CD8-positive, alpha-beta memory T cell (primary cell): ENCODE measurements around the gene HSPB8. TPM values are rescaled to one million over a fixed set of nuclear protein-coding genes. Genes with fewer than 3 reads are reported as not detected.

Experiments used
- CTCF ChIA-PET: fragments of 350-600 bp; sonication (Branson Sonifier 250); formaldehyde crosslinking; loops from one replicate; lab custom pipeline; 2021; ENCODE audit warnings: antibody characterized with exemption; lab: Charles Lee
- POLR2A ChIA-PET: fragments of 350-600 bp; sonication (Branson Sonifier 250); formaldehyde crosslinking; loops from one replicate; lab custom pipeline; 2021; ENCODE audit warnings: antibody characterized with exemption; lab: Charles Lee
- DNase-seq, 5 donors: peaks; one replicate each; pipeline versions ENCODE4 v3.0.0 to v3.0.0-alpha.2; 2020 to 2022; ENCODE audit warnings: mixed read lengths in 1 of 5
- H3K27ac ChIP-seq: one replicate; pipeline ENCODE4 v1.7.0; 2013; ENCODE audit warnings: low read depth, mild to moderate bottlenecking, low read length, moderate library complexity
- H3K27me3 ChIP-seq: 2 replicates; pipeline ENCODE4 v1.7.0; 2013; ENCODE audit warnings: low read length, mild to moderate bottlenecking; ENCODE audit not compliant: insufficient read depth, poor library complexity, severe bottlenecking
- H3K36me3 ChIP-seq: 2 replicates; pipeline ENCODE4 v1.7.0; 2013; ENCODE audit warnings: mild to moderate bottlenecking, low read length, moderate library complexity; ENCODE audit not compliant: insufficient read depth
- H3K4me1 ChIP-seq: 2 replicates; pipeline ENCODE4 v1.7.0; 2013; ENCODE audit warnings: mild to moderate bottlenecking, low read length, moderate library complexity; ENCODE audit not compliant: insufficient read depth
- H3K4me3 ChIP-seq: 2 replicates; pipeline ENCODE4 v1.7.0; 2013; ENCODE audit warnings: mild to moderate bottlenecking, low read length
- H3K9me3 ChIP-seq: 2 replicates; pipeline ENCODE4 v1.7.0; 2013; ENCODE audit warnings: mild to moderate bottlenecking, low read length
- H3K27ac Mint-ChIP-seq, 8 donors: one replicate each; pipeline ENCODE4 v1.8.0; 2020 to 2021; ENCODE audit warnings: mixed read lengths in 8 of 8, mild to moderate bottlenecking in 6 of 8, inconsistent platforms in 3 of 8, moderate library complexity in 3 of 8
- H3K27me3 Mint-ChIP-seq, 2 donors: one replicate each; pipeline ENCODE4 v1.8.0; 2020 to 2021; ENCODE audit warnings: mixed read lengths in 2 of 2, mild to moderate bottlenecking in 1 of 2, moderate library complexity in 1 of 2
- H3K36me3 Mint-ChIP-seq, 3 donors: one replicate each; pipeline ENCODE4 v1.8.0; 2020 to 2021; ENCODE audit warnings: mixed read lengths in 3 of 3, inconsistent platforms in 1 of 3, mild to moderate bottlenecking in 1 of 3
- H3K4me1 Mint-ChIP-seq, 3 donors: one replicate each; pipeline ENCODE4 v1.8.0; 2020 to 2021; ENCODE audit warnings: mixed read lengths in 3 of 3, inconsistent platforms in 1 of 3, mild to moderate bottlenecking in 1 of 3
- H3K4me3 Mint-ChIP-seq, 7 donors: one replicate each; pipeline ENCODE4 v1.8.0; 2020 to 2021; ENCODE audit warnings: mixed read lengths in 7 of 7, mild to moderate bottlenecking in 6 of 7, moderate library complexity in 4 of 7, inconsistent platforms in 2 of 7
- H3K9me3 Mint-ChIP-seq, 5 donors: one replicate each; pipeline ENCODE4 v1.8.0; 2020 to 2022; ENCODE audit warnings: mixed read lengths in 5 of 5, mild to moderate bottlenecking in 3 of 5, moderate library complexity in 2 of 5, inconsistent platforms in 1 of 5
- polyA plus RNA-seq: library from polyadenylated mRNA; unstranded; fragments of 300-500 nt; fragmentation: Illumina TruSeq; gene quantifications from one replicate; pipeline ENCODE4 v1.2.3, GENCODE V29; 2021
- total RNA-seq, 2 experiments: library from RNA; stranded (reverse); gene quantifications; one replicate each; pipeline ENCODE4 v1.2.3, GENCODE V29; 2021

Gene HSPB8
- total and polyA plus RNA-seq, 3 experiments from 2014 or later = not detected

- Histone ChIP-seq H3K36me3 (no peaks in the 10 kb centered on the region), H3K27me3 (no peaks in the 10 kb centered on the region), H3K9me3 (no peaks in the 10 kb centered on the region), H3K4me1 (no peaks in the 10 kb centered on the region), H3K4me3 (no peak overlapping the region), H3K27ac (no peak overlapping the region)
- CTCF ChIA-PET = no interaction called here
- Mint-ChIP-seq H3K27me3 (peaks cover 7 to 14% of the 10 kb centered on the region in 2 donors), H3K4me3 (no peak overlapping the region), H3K27ac (no peak overlapping the region), H3K36me3 (no peaks in the 10 kb centered on the region), H3K4me1 (no peaks in the 10 kb centered on the region), H3K9me3 (peaks cover 0 to 12% (median 10%) of the 10 kb centered on the region in 5 donors)
- POLR2A ChIA-PET = no interaction called here
- DNase-seq = no peak
These were observed 30.8 kb upstream of the HSPB8 start for GRCh38 chr12:119147847-119148448.

GRCh38 chr12:119149270-119149669, 29.5 kb upstream of the HSPB8 start:
- no peak overlapping the region for H3K4me3 ChIP-seq
- Mint-ChIP-seq H3K4me1 (no peaks in the 10 kb centered on the region), H3K36me3 (no peaks in the 10 kb centered on the region), H3K27me3 (peaks cover 10 to 19% of the 10 kb centered on the region in 2 donors), H3K9me3 (peaks cover 0 to 16% (median 12%) of the 10 kb centered on the region in 5 donors), H3K27ac (no peak overlapping the region), H3K4me3 (no peak overlapping the region)
- POLR2A ChIA-PET = no interaction called here
- CTCF ChIA-PET = no interaction called here
- no peaks in the 10 kb centered on the region for H3K36me3 ChIP-seq
- no peak overlapping the region for H3K27ac ChIP-seq
- H3K9me3 ChIP-seq = no peaks in the 10 kb centered on the region
- H3K4me1 ChIP-seq = no peaks in the 10 kb centered on the region
- DNase-seq = no peak
- no peaks in the 10 kb centered on the region for H3K27me3 ChIP-seq

- Mint-ChIP-seq H3K27me3 (peaks cover 7 to 11% of the 10 kb centered on the region in 2 donors), H3K27ac (no peak overlapping the region), H3K4me3 (no peak overlapping the region), H3K36me3 (no peaks in the 10 kb centered on the region), H3K9me3 (peaks cover 0 to 15% (median 11%) of the 10 kb centered on the region in 5 donors), H3K4me1 (no peaks in the 10 kb centered on the region)
- Histone ChIP-seq H3K9me3 (no peaks in the 10 kb centered on the region), H3K4me1 (no peaks in the 10 kb centered on the region), H3K4me3 (no peak overlapping the region), H3K27me3 (no peaks in the 10 kb centered on the region), H3K27ac (no peak overlapping the region), H3K36me3 (no peaks in the 10 kb centered on the region)
- DNase-seq = no peak
- CTCF ChIA-PET = no interaction called here
- POLR2A ChIA-PET = no interaction called here
These were observed 27.2 kb upstream of the HSPB8 start for GRCh38 chr12:119151445-119152026.

GRCh38 chr12:119153477-119154434, 25.0 kb upstream of the HSPB8 start:
- no peak for DNase-seq
- H3K9me3 Mint-ChIP-seq = peaks cover 0 to 15% (median 11%) of the 10 kb centered on the region in 5 donors

GRCh38 chr12:119154435-119154818, 24.3 kb upstream of the HSPB8 start:
- no peak for DNase-seq
- H3K4me1 ChIP-seq = no peaks in the 10 kb centered on the region
- H3K27ac ChIP-seq = no peak overlapping the region
- CTCF ChIA-PET = no interaction called here
- no peaks in the 10 kb centered on the region for H3K9me3 ChIP-seq
- Mint-ChIP-seq H3K9me3 (peaks cover 0 to 14% (median 11%) of the 10 kb centered on the region in 5 donors), H3K36me3 (no peaks in the 10 kb centered on the region), H3K27me3 (peaks cover 7 to 11% of the 10 kb centered on the region in 2 donors), H3K4me3 (no peak overlapping the region), H3K27ac (no peak overlapping the region), H3K4me1 (no peaks in the 10 kb centered on the region)
- POLR2A ChIA-PET = no interaction called here
- no peaks in the 10 kb centered on the region for H3K27me3 ChIP-seq
- no peak overlapping the region for H3K4me3 ChIP-seq
- H3K36me3 ChIP-seq = no peaks in the 10 kb centered on the region

More at GRCh38 chr12:119153477-119154434, 25.0 kb upstream of the HSPB8 start:
- Histone ChIP-seq H3K9me3 (no peaks in the 10 kb centered on the region), H3K27ac (no peak overlapping the region), H3K36me3 (no peaks in the 10 kb centered on the region), H3K4me1 (no peaks in the 10 kb centered on the region), H3K27me3 (no peaks in the 10 kb centered on the region), H3K4me3 (no peak overlapping the region)
- H3K27ac Mint-ChIP-seq = no peak overlapping the region
- no peak overlapping the region for H3K4me3 Mint-ChIP-seq
- POLR2A ChIA-PET = no interaction called here
- H3K36me3 Mint-ChIP-seq = no peaks in the 10 kb centered on the region
- CTCF ChIA-PET = no interaction called here
- H3K4me1 Mint-ChIP-seq = no peaks in the 10 kb centered on the region
- H3K27me3 Mint-ChIP-seq = peaks cover 7 to 11% of the 10 kb centered on the region in 2 donors

- Mint-ChIP-seq H3K36me3 (no peaks in the 10 kb centered on the region), H3K27me3 (peaks cover 8 to 11% of the 10 kb centered on the region in 2 donors), H3K4me1 (no peaks in the 10 kb centered on the region), H3K9me3 (peaks cover 0 to 15% (median 7%) of the 10 kb centered on the region in 5 donors), H3K27ac (no peak overlapping the region), H3K4me3 (no peak overlapping the region)
- no peaks in the 10 kb centered on the region for H3K27me3 ChIP-seq
- no peaks in the 10 kb centered on the region for H3K36me3 ChIP-seq
- CTCF ChIA-PET = no interaction called here
- no peak overlapping the region for H3K27ac ChIP-seq
- H3K4me1 ChIP-seq = no peaks in the 10 kb centered on the region
- no peak overlapping the region for H3K4me3 ChIP-seq
- no peaks in the 10 kb centered on the region for H3K9me3 ChIP-seq
- POLR2A ChIA-PET = no interaction called here
- no peak for DNase-seq
These were observed 22.2 kb upstream of the HSPB8 start for GRCh38 chr12:119156401-119157044.

GRCh38 chr12:119157528-119157927, 21.2 kb upstream of the HSPB8 start:
- no peaks in the 10 kb centered on the region for H3K36me3 Mint-ChIP-seq
- Histone ChIP-seq H3K4me3 (no peak overlapping the region), H3K9me3 (no peaks in the 10 kb centered on the region), H3K27ac (no peak overlapping the region), H3K36me3 (no peaks in the 10 kb centered on the region), H3K4me1 (no peaks in the 10 kb centered on the region), H3K27me3 (no peaks in the 10 kb centered on the region)
- H3K9me3 Mint-ChIP-seq = peaks cover 0 to 13% (median 6%) of the 10 kb centered on the region in 5 donors
- CTCF ChIA-PET = no interaction called here
- no peak overlapping the region for H3K4me3 Mint-ChIP-seq
- DNase-seq = no peak
- H3K27me3 Mint-ChIP-seq = peaks cover 8 to 11% of the 10 kb centered on the region in 2 donors
- POLR2A ChIA-PET = no interaction called here
- no peak overlapping the region for H3K27ac Mint-ChIP-seq
- H3K4me1 Mint-ChIP-seq = no peaks in the 10 kb centered on the region
